Endothelial cell of umbilical vein (primary cell): ENCODE data around the gene LIN28A. TPM values are rescaled to one million over a fixed set of nuclear protein-coding genes. Genes with fewer than 3 reads are reported as not detected.

Source experiments
- BruUV-seq: library from RNA; stranded (reverse); fragments of 400-500 nt; replicated peaks from 2 replicates; lab custom pipeline; 2021; lab: Mats Ljungman, UMichigan
- CTCF ChIA-PET: fragments of 300-600, 350-600 bp; sonication (Branson Sonifier 250); formaldehyde crosslinking; loops from one replicate; lab custom pipeline; 2021; ENCODE audit warnings: antibody characterized with exemption, inconsistent platforms; lab: Charles Lee
- POLR2A ChIA-PET: fragments of 300-600, 350-600 bp; sonication (Branson Sonifier 250); formaldehyde crosslinking; loops from one replicate; lab custom pipeline; 2021; ENCODE audit warnings: antibody characterized with exemption, inconsistent platforms; lab: Charles Lee
- DNase-seq: peaks from one replicate; pipeline ENCODE4 v3.0.0-alpha.2; 2011; ENCODE audit warnings: low read depth, low spot score
- FAIRE-seq: peaks from 2 replicates; lab custom pipeline; 2011; peaks lifted over from hg19 to GRCh38; lab: Jason Lieb, UNC
- H2AFZ ChIP-seq: 2 replicates; pipeline ENCODE4 v1.6.0; 2012; ENCODE audit warnings: low read depth, low read length, control low read depth, inconsistent platforms
- H3K27ac ChIP-seq: 2 replicates; pipeline ENCODE4 v1.5.1; 2011; ENCODE audit warnings: low read depth, mild to moderate bottlenecking, control low read depth, low read length, moderate library complexity; ENCODE audit not compliant: insufficient read depth
- H3K27me3 ChIP-seq, 2 experiments: 2 replicates each; pipeline versions ENCODE4 v1.6.0 to v1.6.1; 2011; ENCODE audit warnings: low read length in 2 of 2, mixed read lengths in 1 of 2; ENCODE audit not compliant: control insufficient read depth in 2 of 2, insufficient read depth in 2 of 2
- H3K36me3 ChIP-seq, 2 experiments: 2 replicates in 1 of 2; 3 replicates in 1 of 2; pipeline ENCODE4 v1.5.1; 2011; ENCODE audit warnings: low read length in 2 of 2, mild to moderate bottlenecking in 1 of 2, moderate library complexity in 1 of 2; ENCODE audit not compliant: control insufficient read depth in 2 of 2, insufficient read depth in 2 of 2; ENCODE audit errors: extremely low read depth in 1 of 2
- H3K4me1 ChIP-seq: 3 replicates; pipeline ENCODE4 v1.5.1; 2011; ENCODE audit warnings: mild to moderate bottlenecking, low read length; ENCODE audit not compliant: control insufficient read depth, insufficient read depth; ENCODE audit errors: extremely low read depth
- H3K4me2 ChIP-seq: 2 replicates; pipeline ENCODE4 v1.6.1; 2011; ENCODE audit warnings: low read length, control low read depth, mixed read lengths; ENCODE audit not compliant: insufficient read depth
- H3K4me3 ChIP-seq, 3 experiments: fragments of 200-600 bp in 1 of 3; sonication (generic), shearing (Covaris generic) in 1 of 3; replicated peaks in 1 of 3; 2 replicates each; pipeline ENCODE4 v1.5.1; 2011 to 2016; ENCODE audit warnings: control low read depth in 3 of 3, low read length in 3 of 3, mild to moderate bottlenecking in 2 of 3, inconsistent platforms in 1 of 3, low read depth in 1 of 3, moderate library complexity in 1 of 3; ENCODE audit not compliant: insufficient read depth in 1 of 3
- H3K79me2 ChIP-seq: 2 replicates; pipeline ENCODE4 v1.6.0; 2012; ENCODE audit warnings: low read length, inconsistent platforms; ENCODE audit not compliant: control insufficient read depth, insufficient read depth
- H3K9ac ChIP-seq: replicated peaks from 2 replicates; pipeline ENCODE3; 2011; ENCODE audit warnings: low read length, control low read depth; ENCODE audit not compliant: insufficient read depth; ENCODE audit errors: extremely low read depth
- H3K9me1 ChIP-seq: replicated peaks from 3 replicates; pipeline ENCODE4 v1.6.0; 2011; ENCODE audit warnings: mild to moderate bottlenecking, low read length; ENCODE audit not compliant: control insufficient read depth, insufficient read depth; ENCODE audit errors: extremely low read depth
- H3K9me3 ChIP-seq: replicated peaks from 2 replicates; pipeline ENCODE4 v1.5.1; 2012; ENCODE audit warnings: low read length, inconsistent platforms; ENCODE audit not compliant: control insufficient read depth, insufficient read depth
- H4K20me1 ChIP-seq: replicated peaks from 2 replicates; pipeline ENCODE3; 2011; ENCODE audit warnings: mild to moderate bottlenecking, low read length; ENCODE audit not compliant: control insufficient read depth, insufficient read depth; ENCODE audit errors: extremely low read depth
- EZH2 ChIP-seq: IDR thresholded peaks from 2 replicates; pipeline ENCODE4 v1.6.1; 2012; ENCODE audit warnings: borderline replicate concordance, low read depth, mild to moderate bottlenecking, moderate library complexity, low read length, inconsistent platforms; ENCODE audit not compliant: severe bottlenecking
- FOS ChIP-seq: IDR thresholded peaks from 2 replicates; pipeline ENCODE4 v1.6.1; 2011; ENCODE audit warnings: mild to moderate bottlenecking, low read length, moderate library complexity, borderline replicate concordance; ENCODE audit not compliant: insufficient read depth
- GATA2 ChIP-seq: IDR thresholded peaks from 2 replicates; pipeline ENCODE4 v1.7.0; 2011; ENCODE audit warnings: low read depth, mild to moderate bottlenecking, moderate library complexity, mixed read lengths, low read length; ENCODE audit not compliant: insufficient read length, insufficient read depth
- JUN ChIP-seq: IDR thresholded peaks from 2 replicates; pipeline ENCODE4 v1.6.1; 2011; ENCODE audit warnings: borderline replicate concordance, low read depth; ENCODE audit not compliant: insufficient read length, insufficient read depth
- MAX ChIP-seq: IDR thresholded peaks from 2 replicates; pipeline ENCODE4 v1.6.1; 2011; ENCODE audit not compliant: insufficient read depth, insufficient read length
- MYC ChIP-seq: IDR thresholded peaks from one replicate; pipeline ENCODE4 v1.6.1; 2011; ENCODE audit warnings: mild to moderate bottlenecking, low read depth, low read length
- POLR2A ChIP-seq: IDR thresholded peaks from 2 replicates; pipeline ENCODE4 v1.6.1; 2012; ENCODE audit warnings: low read depth, mild to moderate bottlenecking, control low read depth, low read length
- POLR2AphosphoS5 ChIP-seq: IDR thresholded peaks from 2 replicates; pipeline ENCODE4 v1.6.1; 2012; ENCODE audit warnings: low read depth, mild to moderate bottlenecking, control low read depth, low read length, moderate library complexity; ENCODE audit not compliant: insufficient read depth
- dilution Hi-C: fragments of 300-500 bp; cut with MboI; formaldehyde crosslinking; loops from one replicate; pipeline ENCODE4 v1.15.0; 2019; ENCODE audit warnings: low sequenced_read_pairs; ENCODE audit not compliant: extremely low pct_ligation_motif_present
- intact Hi-C: fragments of 100-400 bp; cut with micrococcal nuclease; formaldehyde crosslinking; loops from one replicate; pipeline ENCODE4 v1.10.0; 2022
- polyA plus RNA-seq, 4 experiments: library from polyadenylated mRNA; depleted of rRNA in 3 of 4; stranded (reverse) in 3 of 4; unstranded in 1 of 4; fragments of >200 nt; gene quantifications; 2 replicates each; pipeline versions ENCODE4 v1.2.1 to v1.2.3, GENCODE V29; 2011 to 2012; ENCODE audit warnings: missing spikeins in 1 of 4
- total RNA-seq: library from RNA; stranded (reverse); gene quantifications from 2 replicates; pipeline ENCODE4 v1.2.3, GENCODE V29; 2021
- TF ChIP-seq, protein P1 (sequence below), 2 donors: IDR thresholded peaks; 1 replicate in 1 of 2; 2 replicates in 1 of 2; pipeline ENCODE4 v1.5.1; 2011; ENCODE audit warnings: low read length in 2 of 2, mild to moderate bottlenecking in 2 of 2, moderate library complexity in 2 of 2, control low read depth in 1 of 2, inconsistent platforms in 1 of 2, low read depth in 1 of 2; ENCODE audit not compliant: insufficient read depth in 1 of 2; ENCODE audit errors: extremely low read depth in 1 of 2

LIN28A gene
- total and polyA plus RNA-seq, 2 donors (not counting 3 experiments of a cell fraction or from before 2014, with no cell fraction given), result 0.11 TPM; not detected in 1

- Histone ChIP-seq H3K36me3 (peaks cover 10 to 17% of the 10 kb centered on the region in 2 experiments), H3K79me2 (no peaks in the 10 kb centered on the region), H3K4me2 (no peak overlapping the region), H3K9me3 (no peaks in the 10 kb centered on the region), H3K9me1 (no peaks in the 10 kb centered on the region), H4K20me1 (no peaks in the 10 kb centered on the region), H3K4me1 (no peaks in the 10 kb centered on the region), H3K27ac (no peak overlapping the region), H3K27me3 (no peaks in the 10 kb centered on the region), H3K9ac (no peak overlapping the region), H2AFZ (no peak overlapping the region), H3K4me3 (no peak overlapping the region)
- ChIA-PET POLR2A (no interaction called here), CTCF (interaction anchor here (1.1 kb wide), 1 partner anchor 20 kb away, joined by 3 read pairs; no protein-coding TSS in a partner anchor)
- dilution Hi-C loops, result no loop called here
- no peak for DNase-seq
- TF ChIP-seq MAX (no peak), POLR2AphosphoS5 (no peak), POLR2A (no peak), EZH2 (no peak), FOS (no peak), GATA2 (no peak), JUN (no peak), MYC (no peak)
- TF ChIP-seq, protein P1, sequence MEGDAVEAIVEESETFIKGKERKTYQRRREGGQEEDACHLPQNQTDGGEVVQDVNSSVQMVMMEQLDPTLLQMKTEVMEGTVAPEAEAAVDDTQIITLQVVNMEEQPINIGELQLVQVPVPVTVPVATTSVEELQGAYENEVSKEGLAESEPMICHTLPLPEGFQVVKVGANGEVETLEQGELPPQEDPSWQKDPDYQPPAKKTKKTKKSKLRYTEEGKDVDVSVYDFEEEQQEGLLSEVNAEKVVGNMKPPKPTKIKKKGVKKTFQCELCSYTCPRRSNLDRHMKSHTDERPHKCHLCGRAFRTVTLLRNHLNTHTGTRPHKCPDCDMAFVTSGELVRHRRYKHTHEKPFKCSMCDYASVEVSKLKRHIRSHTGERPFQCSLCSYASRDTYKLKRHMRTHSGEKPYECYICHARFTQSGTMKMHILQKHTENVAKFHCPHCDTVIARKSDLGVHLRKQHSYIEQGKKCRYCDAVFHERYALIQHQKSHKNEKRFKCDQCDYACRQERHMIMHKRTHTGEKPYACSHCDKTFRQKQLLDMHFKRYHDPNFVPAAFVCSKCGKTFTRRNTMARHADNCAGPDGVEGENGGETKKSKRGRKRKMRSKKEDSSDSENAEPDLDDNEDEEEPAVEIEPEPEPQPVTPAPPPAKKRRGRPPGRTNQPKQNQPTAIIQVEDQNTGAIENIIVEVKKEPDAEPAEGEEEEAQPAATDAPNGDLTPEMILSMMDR (IDR thresholded peaks at IDR 0.05; ENCODE audit: extremely low read depth in 1 of 2, insufficient read depth in 1 of 2, low read depth in 1 of 2, low read length in 2 of 2), result no peak
- no TSS peak for BruUV-seq
- FAIRE-seq, result peak; percentile 46
- intact Hi-C loops, result no loop called here
Measured at GRCh38 chr1:26449868-26450267, 39.3 kb downstream of the LIN28A start.
